ENCODE data around the gene SEMA5A. TPM values are rescaled to one million over a fixed set of nuclear protein-coding genes. Genes with fewer than 3 reads are reported as not detected.

Gene SEMA5A
- total RNA-seq, 3 donors from 2014 or later = 0.03 to 0.26 (median 0.14) TPM

GRCh38 chr5:9483779-9484178 is 62.1 kb downstream of the SEMA5A start:
- no peak overlapping the region for H3K4me3 Mint-ChIP-seq
- DNase-seq (no peak), ATAC-seq (no peak)
- no peaks in the 10 kb centered on the region for H3K4me1 Mint-ChIP-seq (ENCODE audit: low read depth)
- H3K27me3 Mint-ChIP-seq (ENCODE audit: low read depth) = no peaks in the 10 kb centered on the region
- H3K9me3 Mint-ChIP-seq = peaks cover 13% of the 10 kb centered on the region
- H3K36me3 Mint-ChIP-seq (ENCODE audit: insufficient read depth) = no peaks in the 10 kb centered on the region

GRCh38 chr5:9483243-9483642 is 62.6 kb downstream of the SEMA5A start:
- Mint-ChIP-seq H3K9me3 (peaks cover 17% of the 10 kb centered on the region), H3K36me3 (ENCODE audit: insufficient read depth) (no peaks in the 10 kb centered on the region), H3K4me3 (no peak overlapping the region), H3K4me1 (ENCODE audit: low read depth) (no peaks in the 10 kb centered on the region), H3K27me3 (ENCODE audit: low read depth) (no peaks in the 10 kb centered on the region)
- no peak for DNase-seq
- no peak for ATAC-seq

GRCh38 chr5:9482381-9482780 is 63.5 kb downstream of the SEMA5A start:
- Mint-ChIP-seq H3K4me3 (no peak overlapping the region), H3K9me3 (peaks cover 24% of the 10 kb centered on the region), H3K36me3 (ENCODE audit: insufficient read depth) (no peaks in the 10 kb centered on the region), H3K27me3 (ENCODE audit: low read depth) (no peaks in the 10 kb centered on the region), H3K4me1 (ENCODE audit: low read depth) (no peaks in the 10 kb centered on the region)
- ATAC-seq (no peak), DNase-seq (no peak)

- Mint-ChIP-seq H3K9me3 (peaks cover 30% of the 10 kb centered on the region), H3K27me3 (ENCODE audit: low read depth) (no peaks in the 10 kb centered on the region), H3K4me3 (no peak overlapping the region)
Measured at GRCh38 chr5:9480499-9480898, 65.4 kb downstream of the SEMA5A start.

GRCh38 chr5:9479990-9480389 is 65.9 kb downstream of the SEMA5A start:
- H3K4me1 Mint-ChIP-seq (ENCODE audit: low read depth) = no peaks in the 10 kb centered on the region
- no peaks in the 10 kb centered on the region for H3K36me3 Mint-ChIP-seq (ENCODE audit: insufficient read depth)
- DNase-seq (no peak), ATAC-seq (no peak)
- H3K4me3 Mint-ChIP-seq = no peak overlapping the region
- H3K9me3 Mint-ChIP-seq = peaks cover 33% of the 10 kb centered on the region
- H3K27me3 Mint-ChIP-seq (ENCODE audit: low read depth) = no peaks in the 10 kb centered on the region

More at GRCh38 chr5:9480499-9480898, 65.4 kb downstream of the SEMA5A start:
- DNase-seq (no peak), ATAC-seq (no peak)
- no peaks in the 10 kb centered on the region for H3K4me1 Mint-ChIP-seq (ENCODE audit: low read depth)
- no peaks in the 10 kb centered on the region for H3K36me3 Mint-ChIP-seq (ENCODE audit: insufficient read depth)

- H3K4me3 Mint-ChIP-seq = no peak overlapping the region
- no peaks in the 10 kb centered on the region for H3K36me3 Mint-ChIP-seq (ENCODE audit: insufficient read depth)
- no peak for DNase-seq
- H3K4me1 Mint-ChIP-seq (ENCODE audit: low read depth) = no peaks in the 10 kb centered on the region
- ATAC-seq = no peak
- no peaks in the 10 kb centered on the region for H3K27me3 Mint-ChIP-seq (ENCODE audit: low read depth)
- peaks cover 33% of the 10 kb centered on the region for H3K9me3 Mint-ChIP-seq
Measured at GRCh38 chr5:9479361-9479760, 66.5 kb downstream of the SEMA5A start.

- Mint-ChIP-seq H3K4me1 (ENCODE audit: low read depth) (no peaks in the 10 kb centered on the region), H3K9me3 (peaks cover 30% of the 10 kb centered on the region), H3K27me3 (ENCODE audit: low read depth) (no peaks in the 10 kb centered on the region), H3K4me3 (no peak overlapping the region), H3K36me3 (ENCODE audit: insufficient read depth) (no peaks in the 10 kb centered on the region)
- DNase-seq (no peak), ATAC-seq (no peak)
Measured at GRCh38 chr5:9477537-9477936, 68.3 kb downstream of the SEMA5A start.

GRCh38 chr5:9474219-9475002 is 71.5 kb downstream of the SEMA5A start:
- no peaks in the 10 kb centered on the region for H3K27me3 Mint-ChIP-seq (ENCODE audit: low read depth)
- H3K9me3 Mint-ChIP-seq = peaks cover 21% of the 10 kb centered on the region
- no peak for ATAC-seq
- no peaks in the 10 kb centered on the region for H3K36me3 Mint-ChIP-seq (ENCODE audit: insufficient read depth)
- H3K4me1 Mint-ChIP-seq (ENCODE audit: low read depth) = no peaks in the 10 kb centered on the region
- no peak overlapping the region for H3K4me3 Mint-ChIP-seq
- DNase-seq = no peak

GRCh38 chr5:9473624-9474023 is 72.3 kb downstream of the SEMA5A start:
- Mint-ChIP-seq H3K9me3 (peaks cover 19% of the 10 kb centered on the region), H3K4me1 (ENCODE audit: low read depth) (no peaks in the 10 kb centered on the region), H3K27me3 (ENCODE audit: low read depth) (no peaks in the 10 kb centered on the region), H3K4me3 (no peak overlapping the region), H3K36me3 (ENCODE audit: insufficient read depth) (no peaks in the 10 kb centered on the region)
- no peak for ATAC-seq
- no peak for DNase-seq

- Mint-ChIP-seq H3K27me3 (ENCODE audit: low read depth) (no peaks in the 10 kb centered on the region), H3K4me3 (no peak overlapping the region), H3K36me3 (ENCODE audit: insufficient read depth) (no peaks in the 10 kb centered on the region), H3K4me1 (ENCODE audit: low read depth) (no peaks in the 10 kb centered on the region), H3K9me3 (peaks cover 4% of the 10 kb centered on the region)
- DNase-seq = no peak
- ATAC-seq = no peak
Measured at GRCh38 chr5:9470410-9470809, 75.5 kb downstream of the SEMA5A start.

GRCh38 chr5:9468060-9468388 is 77.9 kb downstream of the SEMA5A start:
- DNase-seq (no peak), ATAC-seq (no peak)
- H3K27me3 Mint-ChIP-seq (ENCODE audit: low read depth) = no peaks in the 10 kb centered on the region
- no peaks in the 10 kb centered on the region for H3K36me3 Mint-ChIP-seq (ENCODE audit: insufficient read depth)
- no peak overlapping the region for H3K4me3 Mint-ChIP-seq
- H3K4me1 Mint-ChIP-seq (ENCODE audit: low read depth) = no peaks in the 10 kb centered on the region
- H3K9me3 Mint-ChIP-seq = no peaks in the 10 kb centered on the region

- no peak for ATAC-seq
- Mint-ChIP-seq H3K4me3 (no peak overlapping the region), H3K4me1 (ENCODE audit: low read depth) (no peaks in the 10 kb centered on the region), H3K27me3 (ENCODE audit: low read depth) (no peaks in the 10 kb centered on the region), H3K36me3 (ENCODE audit: insufficient read depth) (no peaks in the 10 kb centered on the region), H3K9me3 (no peaks in the 10 kb centered on the region)
- DNase-seq = no peak
Measured at GRCh38 chr5:9467199-9468059, 78.4 kb downstream of the SEMA5A start.

GRCh38 chr5:9466697-9467096 is 79.2 kb downstream of the SEMA5A start:
- ATAC-seq (no peak), DNase-seq (no peak)
- Mint-ChIP-seq H3K9me3 (no peaks in the 10 kb centered on the region), H3K4me1 (ENCODE audit: low read depth) (no peaks in the 10 kb centered on the region), H3K36me3 (ENCODE audit: insufficient read depth) (no peaks in the 10 kb centered on the region), H3K27me3 (ENCODE audit: low read depth) (no peaks in the 10 kb centered on the region), H3K4me3 (no peak overlapping the region)

GRCh38 chr5:9464478-9464877 is 81.4 kb downstream of the SEMA5A start:
- no peaks in the 10 kb centered on the region for H3K36me3 Mint-ChIP-seq (ENCODE audit: insufficient read depth)
- no peaks in the 10 kb centered on the region for H3K27me3 Mint-ChIP-seq (ENCODE audit: low read depth)
- no peaks in the 10 kb centered on the region for H3K4me1 Mint-ChIP-seq (ENCODE audit: low read depth)
- ATAC-seq = no peak
- DNase-seq = no peak
- no peaks in the 10 kb centered on the region for H3K9me3 Mint-ChIP-seq
- H3K4me3 Mint-ChIP-seq = no peak overlapping the region

GRCh38 chr5:9462109-9462508 is 83.8 kb downstream of the SEMA5A start:
- DNase-seq = no peak
- ATAC-seq = no peak
- no peaks in the 10 kb centered on the region for H3K27me3 Mint-ChIP-seq (ENCODE audit: low read depth)
- H3K4me1 Mint-ChIP-seq (ENCODE audit: low read depth) = no peaks in the 10 kb centered on the region
- peaks cover 4% of the 10 kb centered on the region for H3K9me3 Mint-ChIP-seq
- no peaks in the 10 kb centered on the region for H3K36me3 Mint-ChIP-seq (ENCODE audit: insufficient read depth)
- no peak overlapping the region for H3K4me3 Mint-ChIP-seq

All from activated T-cell treated with anti-CD3 and anti-CD28 coated beads, Interleukin-2, amount 50 U/mL, for 4 hours (primary cell).